ENCODE data around the gene KNCN.
A peak's percentile ranks its signal among the peaks of the same experiment; 100 is the strongest.

Gene KNCN

GRCh38 chr1:46551597-46552095 lies at the start of gene KNCN:
Gene KNCN, minus strand, starts transcription at chr1:46551647. Its CDS starts 432 bp downstream, at chr1:46551215.
- TF ChIP-seq, protein P1, sequence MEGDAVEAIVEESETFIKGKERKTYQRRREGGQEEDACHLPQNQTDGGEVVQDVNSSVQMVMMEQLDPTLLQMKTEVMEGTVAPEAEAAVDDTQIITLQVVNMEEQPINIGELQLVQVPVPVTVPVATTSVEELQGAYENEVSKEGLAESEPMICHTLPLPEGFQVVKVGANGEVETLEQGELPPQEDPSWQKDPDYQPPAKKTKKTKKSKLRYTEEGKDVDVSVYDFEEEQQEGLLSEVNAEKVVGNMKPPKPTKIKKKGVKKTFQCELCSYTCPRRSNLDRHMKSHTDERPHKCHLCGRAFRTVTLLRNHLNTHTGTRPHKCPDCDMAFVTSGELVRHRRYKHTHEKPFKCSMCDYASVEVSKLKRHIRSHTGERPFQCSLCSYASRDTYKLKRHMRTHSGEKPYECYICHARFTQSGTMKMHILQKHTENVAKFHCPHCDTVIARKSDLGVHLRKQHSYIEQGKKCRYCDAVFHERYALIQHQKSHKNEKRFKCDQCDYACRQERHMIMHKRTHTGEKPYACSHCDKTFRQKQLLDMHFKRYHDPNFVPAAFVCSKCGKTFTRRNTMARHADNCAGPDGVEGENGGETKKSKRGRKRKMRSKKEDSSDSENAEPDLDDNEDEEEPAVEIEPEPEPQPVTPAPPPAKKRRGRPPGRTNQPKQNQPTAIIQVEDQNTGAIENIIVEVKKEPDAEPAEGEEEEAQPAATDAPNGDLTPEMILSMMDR (IDR thresholded peaks at IDR 0.05): no peak
- Histone ChIP-seq H3K4me3 (no peak within 1 kb of the TSS), H3K27ac (no peak within 1 kb of the TSS)
- no peak for DNase-seq (ENCODE audit: low spot score)

- TF ChIP-seq, protein P1 (IDR thresholded peaks at IDR 0.05): no peak
- no peak for DNase-seq (ENCODE audit: low spot score)
- peak overlapping the region in 1 of 2 donors; percentile 36 for H3K27ac ChIP-seq
- no peak overlapping the region for H3K4me3 ChIP-seq
These were observed 47.9 kb upstream of the KNCN start for GRCh38 chr1:46599059-46599970.

DNA sequence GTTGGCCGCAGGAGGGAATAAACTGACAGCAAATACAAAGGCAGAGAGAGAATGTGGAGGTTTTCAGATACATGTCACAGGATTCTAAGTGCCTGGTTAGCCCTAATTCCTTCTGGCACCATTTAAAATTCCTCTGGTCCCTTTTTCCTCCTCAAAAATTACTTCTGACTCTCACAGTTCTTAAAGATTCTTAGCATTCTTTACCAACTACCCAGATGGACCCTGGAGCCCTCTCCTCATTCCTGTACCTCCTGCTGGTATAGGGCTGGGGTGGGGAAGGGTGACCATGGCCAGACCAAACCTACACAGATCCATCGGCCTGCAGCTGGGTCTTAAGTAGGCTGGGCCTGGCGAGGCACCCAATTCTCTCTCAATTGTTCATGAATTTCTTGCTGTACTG lies 45.4 kb upstream of the KNCN start:
- no peak for DNase-seq (ENCODE audit: low spot score)
- H3K4me3 ChIP-seq: no peak overlapping the region
- TF ChIP-seq, protein P1 (IDR thresholded peaks at IDR 0.05): no peak
- peak overlapping the region in 1 of 2 donors; percentile 11 for H3K27ac ChIP-seq

GRCh38 chr1:46596036-46596435 lies 44.6 kb upstream of the KNCN start:
- Histone ChIP-seq H3K27ac (peak overlapping the region in 1 of 2 donors; percentile 76), H3K4me3 (no peak overlapping the region)
- TF ChIP-seq, protein P1 (IDR thresholded peaks at IDR 0.05): no peak
- DNase-seq (ENCODE audit: low spot score): no peak

DNA sequence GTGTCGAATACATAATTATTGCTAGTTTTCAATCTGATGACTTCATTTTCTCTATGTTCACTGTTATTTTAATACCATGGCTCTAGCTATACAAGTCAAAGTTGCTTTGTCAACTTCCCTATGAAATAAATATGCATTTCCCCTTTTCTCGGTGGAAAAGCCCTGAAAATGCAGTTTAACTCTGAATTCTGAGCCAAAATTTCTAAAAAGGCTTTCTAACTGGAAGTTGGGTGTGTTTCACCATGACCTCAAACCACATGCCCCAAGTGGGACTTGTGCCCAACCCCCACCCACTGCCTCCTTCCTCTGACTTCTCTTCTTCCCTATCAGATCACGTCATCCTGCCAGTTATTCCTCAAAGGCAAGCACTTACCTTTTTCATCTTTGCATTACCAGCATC lies 43.7 kb upstream of the KNCN start:
- TF ChIP-seq, protein P1 (IDR thresholded peaks at IDR 0.05): no peak
- H3K4me3 ChIP-seq: no peak overlapping the region
- no peak for DNase-seq (ENCODE audit: low spot score)
- H3K27ac ChIP-seq: peak overlapping the region in 1 of 2 donors; percentile 76

GRCh38 chr1:46594063-46594462 lies 42.6 kb upstream of the KNCN start:
- DNase-seq (ENCODE audit: low spot score): no peak
- Histone ChIP-seq H3K4me3 (no peak overlapping the region), H3K27ac (peak overlapping the region in 1 of 2 donors; percentile 76)
- TF ChIP-seq, protein P1 (IDR thresholded peaks at IDR 0.05): no peak

Measured in coronary artery (tissue), 2 donors.